Keratinocyte (primary cell): ENCODE results near the gene LYZL2.
"Not testable (repeated sequence)": the region's sequence is repeated elsewhere in the genome, so short reads cannot be mapped to it uniquely, and the experiment has no call there.

Source experiments
- CTCF ChIP-seq, 3 experiments: IDR thresholded peaks in 1 of 3; conservative IDR thresholded peaks in 1 of 3; optimal IDR thresholded peaks in 1 of 3; 2 replicates in 2 of 3; 3 replicates in 1 of 3; pipeline versions ENCODE3 to v1.5.1; 2011; ENCODE audit warnings: low read length in 3 of 3, mild to moderate bottlenecking in 3 of 3, moderate library complexity in 2 of 3, control low read depth in 1 of 3, inconsistent platforms in 1 of 3; ENCODE audit not compliant: insufficient read depth in 2 of 3; ENCODE audit errors: extremely low read depth in 1 of 3
- EZH2 ChIP-seq: IDR thresholded peaks from one replicate; pipeline ENCODE4 v1.6.1; 2012; ENCODE audit warnings: inconsistent platforms, mild to moderate bottlenecking, low read length, moderate library complexity

GRCh38 chr10:30642856-30643255 is 13.3 kb upstream of the LYZL2 start:
- not testable (repeated sequence) for TF ChIP-seq CTCF (optimal IDR thresholded peaks at IDR 0.05 in 1 of 3, IDR thresholded peaks at IDR 0.05 in 1 of 3, conservative IDR thresholded peaks at IDR 0.05 in 1 of 3; ENCODE audit: extremely low read depth in 1 of 3, insufficient read depth in 2 of 3, low read length in 3 of 3); EZH2
